UCSD-AML1 (cell line): ENCODE data around the gene SEC16B.

ENCODE experiments used
- DNase-seq: peaks from one replicate; lab custom pipeline; 2025; ENCODE audit not compliant: unreplicated experiment; lab: John Stamatoyannopoulos, UW

Gene SEC16B

DNA sequence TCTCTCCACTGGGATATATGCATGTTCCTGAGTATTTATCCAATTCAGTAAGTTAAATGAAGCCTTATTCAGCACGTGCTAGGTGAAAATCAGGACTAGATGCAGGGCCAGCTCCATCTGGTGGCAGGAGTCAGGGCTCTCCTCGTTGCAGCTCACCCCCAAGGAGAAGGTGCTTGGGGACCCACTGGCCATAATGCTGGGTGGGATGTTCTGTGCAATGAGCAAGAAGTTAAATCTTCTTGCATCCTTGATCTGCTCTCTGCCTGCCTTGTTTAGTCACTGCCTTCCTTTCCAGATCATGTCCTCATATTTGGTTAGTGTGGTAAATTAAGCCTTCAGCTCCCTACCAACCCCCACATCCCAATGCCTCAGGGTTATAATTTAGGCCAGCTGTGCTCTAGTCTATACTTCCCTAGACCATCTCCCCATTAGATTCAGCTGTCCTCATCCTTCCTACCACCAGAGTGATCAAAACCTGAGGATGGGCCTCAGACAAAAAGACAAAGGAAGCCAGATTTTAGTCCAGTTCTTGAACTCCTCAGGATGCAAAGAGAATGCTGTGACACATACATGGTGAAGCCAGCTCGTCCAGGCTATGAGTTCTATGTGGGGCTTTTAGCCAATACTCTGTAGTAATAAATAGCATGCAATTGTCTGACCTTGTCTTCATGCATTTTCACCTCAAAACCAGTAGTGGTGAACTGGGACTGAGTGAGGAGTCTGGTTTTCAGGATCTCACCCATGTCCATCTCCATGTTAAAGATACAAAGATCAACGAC is 55.9 kb downstream of the SEC16B start:
- no peak for DNase-seq

DNA sequence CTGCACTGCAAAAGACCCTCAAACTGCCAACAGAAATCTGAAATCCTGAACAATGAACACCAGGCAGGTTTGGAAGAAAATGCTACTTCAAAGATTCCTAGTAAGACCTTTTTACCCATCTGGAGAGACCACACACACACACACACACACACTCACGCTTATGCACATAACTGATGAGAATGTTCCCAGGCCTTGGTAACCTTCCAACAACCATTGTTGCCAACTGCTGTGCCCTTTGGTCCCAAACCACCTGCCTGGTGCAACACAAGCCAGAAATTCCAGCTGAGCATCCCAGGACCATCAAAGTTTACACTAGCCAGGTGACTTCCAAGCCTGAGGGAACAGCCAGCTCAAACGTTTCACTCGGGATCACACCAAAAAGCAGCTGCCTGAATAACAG is 56.9 kb downstream of the SEC16B start:
- no peak for DNase-seq

DNA sequence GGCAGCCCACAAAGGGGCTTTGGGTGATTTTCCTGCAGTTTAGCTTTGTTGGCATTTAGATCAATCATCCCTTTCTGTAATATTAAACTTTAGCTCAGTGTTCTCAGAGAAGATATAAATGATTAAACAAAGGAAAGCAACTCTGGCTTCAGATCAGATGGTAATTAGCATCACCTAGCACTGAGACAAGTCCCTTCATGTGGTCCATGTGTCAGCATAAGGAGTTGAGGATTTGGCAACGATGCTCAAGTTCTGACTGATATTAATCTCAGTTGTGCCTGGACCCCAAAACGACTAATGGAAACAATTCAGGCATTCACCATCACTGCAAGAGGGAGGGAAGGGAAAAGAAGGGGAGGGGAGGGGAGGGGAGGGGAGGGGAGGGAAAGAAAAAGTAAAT is 60.4 kb downstream of the SEC16B start:
- no peak for DNase-seq

DNA sequence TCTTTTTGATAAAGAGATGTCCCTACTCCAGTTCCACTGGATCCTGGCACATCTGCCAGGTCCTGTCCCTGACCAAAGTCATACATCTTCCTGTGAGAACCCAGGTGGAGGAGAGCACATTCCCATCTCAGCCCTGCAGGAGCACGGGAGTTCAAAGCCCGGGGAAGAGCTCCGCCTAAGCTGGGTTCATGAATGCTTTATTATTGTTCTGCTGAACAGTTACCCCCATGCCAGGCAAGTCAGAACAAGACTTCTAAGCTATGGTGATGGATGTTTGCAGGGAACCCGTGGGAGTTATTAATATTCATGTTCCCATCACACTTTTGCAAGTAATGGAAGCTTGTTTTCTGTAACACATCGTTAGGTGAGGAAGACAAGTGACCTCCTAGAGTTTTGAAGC is 62.9 kb downstream of the SEC16B start:
- no peak for DNase-seq

DNA sequence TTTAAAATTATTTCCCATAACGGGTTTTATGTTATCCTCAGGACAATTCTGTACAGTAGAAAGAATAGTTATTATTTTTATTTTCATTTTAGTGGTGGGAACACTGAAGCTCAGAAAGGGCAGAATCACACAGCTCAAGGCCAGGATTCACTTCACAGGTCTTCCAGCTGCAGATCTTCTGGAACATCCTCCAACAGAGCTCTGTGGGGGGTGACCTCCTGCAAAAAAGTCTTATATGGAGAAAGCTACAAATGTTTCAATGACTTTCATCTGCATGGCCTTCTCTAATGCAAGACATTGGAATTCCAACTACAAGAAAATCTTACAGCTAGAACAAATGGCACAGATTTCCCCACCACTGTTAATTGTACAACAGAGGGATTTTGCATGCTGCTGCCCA is 64.2 kb downstream of the SEC16B start:
- no peak for DNase-seq

DNA sequence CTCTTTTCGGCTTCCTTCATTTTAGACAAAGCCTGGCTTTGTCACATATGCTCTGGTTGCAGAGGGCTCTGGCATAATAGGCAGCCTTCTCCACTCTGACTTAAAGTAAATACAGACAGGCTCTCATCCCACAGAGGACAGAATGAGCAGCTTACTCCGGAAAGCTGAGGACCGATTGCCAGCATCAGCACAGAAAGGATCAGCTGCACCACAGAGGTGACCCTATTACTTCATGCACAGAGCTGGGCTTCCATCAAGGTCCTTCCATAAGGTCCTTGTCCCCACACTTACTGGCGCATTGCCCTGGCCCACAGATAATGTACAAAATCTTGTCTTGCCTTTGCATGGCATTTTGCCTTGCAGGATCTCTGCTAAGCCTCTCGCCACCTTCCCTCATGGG is 67.6 kb downstream of the SEC16B start:
- no peak for DNase-seq

DNA sequence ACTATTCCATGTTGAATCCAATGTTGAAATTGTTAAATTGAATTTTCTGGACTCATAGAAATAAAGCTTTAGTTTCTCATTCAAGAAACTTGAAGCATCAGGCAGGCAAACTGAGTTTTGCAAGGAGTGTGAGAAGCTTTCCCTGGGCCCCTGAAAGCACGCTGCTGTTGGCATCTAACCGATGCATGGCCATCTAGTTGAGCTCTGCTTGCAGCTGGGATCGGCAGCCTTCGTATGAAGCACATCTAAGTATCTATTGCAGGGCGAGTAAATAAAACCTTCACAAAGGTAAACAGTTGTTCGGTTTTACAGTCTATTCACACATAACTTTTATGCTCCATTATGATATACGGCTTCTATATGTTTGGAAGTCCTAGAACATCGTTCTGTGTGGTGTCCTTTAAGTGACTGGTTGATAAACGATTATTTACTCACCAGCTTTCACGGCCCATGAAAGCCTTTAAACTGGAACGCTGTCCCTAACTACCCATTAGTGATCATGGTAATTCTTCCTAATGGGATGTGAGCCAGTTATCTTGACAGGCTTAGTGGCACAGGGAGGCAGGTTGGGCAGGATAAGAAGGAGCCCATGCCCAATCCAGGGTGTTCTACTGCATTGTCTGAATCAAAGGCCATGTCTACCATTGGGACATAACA is 71.7 kb downstream of the SEC16B start:
- no peak for DNase-seq

DNA sequence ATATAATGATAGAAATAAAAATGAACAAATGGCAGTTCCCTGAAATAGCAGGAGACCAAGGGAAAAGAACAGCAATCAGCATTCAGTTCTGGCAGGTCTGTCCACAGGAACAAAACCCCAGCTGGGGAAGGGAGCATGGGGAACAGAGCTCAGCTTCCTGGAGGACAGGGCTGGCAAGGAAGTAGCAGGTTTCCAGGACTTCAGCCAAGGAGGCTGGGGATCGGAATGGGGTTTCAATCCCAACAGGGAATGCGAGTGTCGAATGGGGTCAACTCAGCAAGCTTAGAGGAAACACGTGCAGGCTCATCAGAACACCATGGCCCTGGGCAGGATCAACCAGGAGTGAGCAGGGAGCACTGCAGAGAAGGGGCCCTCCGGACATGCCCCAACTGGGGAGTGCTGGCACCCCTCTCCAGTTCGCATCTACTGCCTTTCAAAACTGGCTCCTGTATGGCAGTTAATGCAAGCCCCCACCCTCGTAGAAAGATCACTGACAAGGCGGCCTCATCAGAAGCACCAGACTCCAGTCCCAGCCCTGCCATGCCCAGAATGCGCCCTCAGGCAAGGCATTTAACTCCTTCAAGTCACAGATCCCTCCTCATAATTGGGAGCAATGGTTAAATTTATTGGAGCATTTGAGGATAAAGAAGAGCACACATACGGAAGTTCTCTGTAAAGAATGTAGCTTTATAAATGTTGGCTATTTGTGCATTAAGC is 72.4 kb downstream of the SEC16B start:
- DNase-seq: no peak
